CD8-positive, alpha-beta memory T cell (primary cell): ENCODE data around the gene CPNE2. TPM values are rescaled to one million over a fixed set of nuclear protein-coding genes. Genes with fewer than 3 reads are reported as not detected.

ENCODE experiments used
- CTCF ChIA-PET: fragments of 350-600 bp; sonication (Branson Sonifier 250); formaldehyde crosslinking; loops from one replicate; lab custom pipeline; 2021; ENCODE audit warnings: antibody characterized with exemption; lab: Charles Lee
- POLR2A ChIA-PET: fragments of 350-600 bp; sonication (Branson Sonifier 250); formaldehyde crosslinking; loops from one replicate; lab custom pipeline; 2021; ENCODE audit warnings: antibody characterized with exemption; lab: Charles Lee
- DNase-seq, 5 donors: peaks; one replicate each; pipeline versions ENCODE4 v3.0.0 to v3.0.0-alpha.2; 2020 to 2022; ENCODE audit warnings: mixed read lengths in 1 of 5
- H3K27ac ChIP-seq: one replicate; pipeline ENCODE4 v1.7.0; 2013; ENCODE audit warnings: low read depth, mild to moderate bottlenecking, low read length, moderate library complexity
- H3K27me3 ChIP-seq: 2 replicates; pipeline ENCODE4 v1.7.0; 2013; ENCODE audit warnings: low read length, mild to moderate bottlenecking; ENCODE audit not compliant: insufficient read depth, poor library complexity, severe bottlenecking
- H3K36me3 ChIP-seq: 2 replicates; pipeline ENCODE4 v1.7.0; 2013; ENCODE audit warnings: mild to moderate bottlenecking, low read length, moderate library complexity; ENCODE audit not compliant: insufficient read depth
- H3K4me1 ChIP-seq: 2 replicates; pipeline ENCODE4 v1.7.0; 2013; ENCODE audit warnings: mild to moderate bottlenecking, low read length, moderate library complexity; ENCODE audit not compliant: insufficient read depth
- H3K4me3 ChIP-seq: 2 replicates; pipeline ENCODE4 v1.7.0; 2013; ENCODE audit warnings: mild to moderate bottlenecking, low read length
- H3K9me3 ChIP-seq: 2 replicates; pipeline ENCODE4 v1.7.0; 2013; ENCODE audit warnings: mild to moderate bottlenecking, low read length
- H3K27ac Mint-ChIP-seq, 8 donors: one replicate each; pipeline ENCODE4 v1.8.0; 2020 to 2021; ENCODE audit warnings: mixed read lengths in 8 of 8, mild to moderate bottlenecking in 6 of 8, inconsistent platforms in 3 of 8, moderate library complexity in 3 of 8
- H3K27me3 Mint-ChIP-seq, 2 donors: one replicate each; pipeline ENCODE4 v1.8.0; 2020 to 2021; ENCODE audit warnings: mixed read lengths in 2 of 2, mild to moderate bottlenecking in 1 of 2, moderate library complexity in 1 of 2
- H3K36me3 Mint-ChIP-seq, 3 donors: one replicate each; pipeline ENCODE4 v1.8.0; 2020 to 2021; ENCODE audit warnings: mixed read lengths in 3 of 3, inconsistent platforms in 1 of 3, mild to moderate bottlenecking in 1 of 3
- H3K4me1 Mint-ChIP-seq, 3 donors: one replicate each; pipeline ENCODE4 v1.8.0; 2020 to 2021; ENCODE audit warnings: mixed read lengths in 3 of 3, inconsistent platforms in 1 of 3, mild to moderate bottlenecking in 1 of 3
- H3K4me3 Mint-ChIP-seq, 7 donors: one replicate each; pipeline ENCODE4 v1.8.0; 2020 to 2021; ENCODE audit warnings: mixed read lengths in 7 of 7, mild to moderate bottlenecking in 6 of 7, moderate library complexity in 4 of 7, inconsistent platforms in 2 of 7
- H3K9me3 Mint-ChIP-seq, 5 donors: one replicate each; pipeline ENCODE4 v1.8.0; 2020 to 2022; ENCODE audit warnings: mixed read lengths in 5 of 5, mild to moderate bottlenecking in 3 of 5, moderate library complexity in 2 of 5, inconsistent platforms in 1 of 5
- polyA plus RNA-seq: library from polyadenylated mRNA; unstranded; fragments of 300-500 nt; fragmentation: Illumina TruSeq; gene quantifications from one replicate; pipeline ENCODE4 v1.2.3, GENCODE V29; 2021
- total RNA-seq, 2 experiments: library from RNA; stranded (reverse); gene quantifications; one replicate each; pipeline ENCODE4 v1.2.3, GENCODE V29; 2021

The CPNE2 gene
- total and polyA plus RNA-seq, 3 experiments from 2014 or later = 9.4 to 90.4 (median 9.4) TPM

GRCh38 chr16:57051696-57052228 lies 40.6 kb upstream of the CPNE2 start:
- Histone ChIP-seq H3K36me3 (peaks cover 57% of the 10 kb centered on the region), H3K4me3 (no peak overlapping the region), H3K27me3 (no peaks in the 10 kb centered on the region), H3K9me3 (no peaks in the 10 kb centered on the region), H3K27ac (no peak overlapping the region), H3K4me1 (no peaks in the 10 kb centered on the region)
- Mint-ChIP-seq H3K36me3 (peaks cover 3 to 92% (median 20%) of the 10 kb centered on the region in 3 donors), H3K4me3 (no peak overlapping the region), H3K27me3 (peaks cover 0 to 4% of the 10 kb centered on the region in 2 donors), H3K4me1 (peaks cover 12 to 28% (median 19%) of the 10 kb centered on the region in 3 donors), H3K9me3 (no peaks in the 10 kb centered on the region), H3K27ac (peak overlapping the region in 6 of 8 donors; percentile 61 to 84 (median 80))
- POLR2A ChIA-PET = no interaction called here
- CTCF ChIA-PET = interaction anchor here (0.6 to 1.9 kb wide), 4 partner anchors 10 to 327 kb away, joined by 3 to 10 read pairs (median 3); no protein-coding TSS in a partner anchor
- DNase-seq = no peak

- Histone ChIP-seq H3K4me3 (no peak overlapping the region), H3K27me3 (no peaks in the 10 kb centered on the region), H3K27ac (no peak overlapping the region), H3K36me3 (peaks cover 53% of the 10 kb centered on the region), H3K9me3 (no peaks in the 10 kb centered on the region), H3K4me1 (no peaks in the 10 kb centered on the region)
- Mint-ChIP-seq H3K27me3 (peaks cover 0 to 6% of the 10 kb centered on the region in 2 donors), H3K4me1 (peaks cover 12 to 26% (median 22%) of the 10 kb centered on the region in 3 donors), H3K27ac (peak overlapping the region; percentile 20 to 96 (median 84)), H3K4me3 (peak overlapping the region in 1 of 7 donors; percentile 47), H3K9me3 (no peaks in the 10 kb centered on the region), H3K36me3 (peaks cover 3 to 90% (median 22%) of the 10 kb centered on the region in 3 donors)
- DNase-seq = no peak
- CTCF ChIA-PET = interaction anchor here (0.9 to 2.1 kb wide), 4 partner anchors 31 to 89 kb away, joined by 3 to 5 read pairs (median 4); no protein-coding TSS in a partner anchor
- POLR2A ChIA-PET = no interaction called here
Observed at GRCh38 chr16:57053206-57053605, 39.2 kb upstream of the CPNE2 start.

- Mint-ChIP-seq H3K4me3 (no peak overlapping the region), H3K27me3 (peaks cover 0 to 5% of the 10 kb centered on the region in 2 donors), H3K36me3 (peaks cover 3 to 90% (median 15%) of the 10 kb centered on the region in 3 donors), H3K27ac (peak overlapping the region in 7 of 8 donors; percentile 33 to 86 (median 78)), H3K9me3 (no peaks in the 10 kb centered on the region), H3K4me1 (peaks cover 9 to 20% (median 20%) of the 10 kb centered on the region in 3 donors)
- POLR2A ChIA-PET = no interaction called here
- Histone ChIP-seq H3K9me3 (no peaks in the 10 kb centered on the region), H3K27ac (no peak overlapping the region), H3K36me3 (peaks cover 55% of the 10 kb centered on the region), H3K4me3 (no peak overlapping the region), H3K4me1 (no peaks in the 10 kb centered on the region), H3K27me3 (no peaks in the 10 kb centered on the region)
- CTCF ChIA-PET = interaction anchor here (0.9 to 2.1 kb wide), 2 partner anchors 10 to 89 kb away, joined by 3 to 5 read pairs; no protein-coding TSS in a partner anchor
- no peak for DNase-seq
Observed at GRCh38 chr16:57054338-57054737, 38.0 kb upstream of the CPNE2 start.

GRCh38 chr16:57054771-57055170 lies 37.6 kb upstream of the CPNE2 start:
- DNase-seq = no peak
- peaks cover 0 to 5% of the 10 kb centered on the region in 2 donors for H3K27me3 Mint-ChIP-seq
- no peaks in the 10 kb centered on the region for H3K9me3 Mint-ChIP-seq
- peak overlapping the region in 3 of 8 donors; percentile 36 to 84 (median 47) for H3K27ac Mint-ChIP-seq
- no peaks in the 10 kb centered on the region for H3K27me3 ChIP-seq
- ChIA-PET CTCF (interaction anchor here (0.9 to 2.1 kb wide), 2 partner anchors 11 to 90 kb away, joined by 3 to 7 read pairs; no protein-coding TSS in a partner anchor), POLR2A (no interaction called here)
- H3K4me1 ChIP-seq = no peaks in the 10 kb centered on the region
- H3K27ac ChIP-seq = no peak overlapping the region
- H3K4me1 Mint-ChIP-seq = peaks cover 12 to 24% (median 23%) of the 10 kb centered on the region in 3 donors
- H3K4me3 ChIP-seq = no peak overlapping the region
- H3K36me3 Mint-ChIP-seq = peaks cover 3 to 93% (median 18%) of the 10 kb centered on the region in 3 donors
- H3K36me3 ChIP-seq = peaks cover 59% of the 10 kb centered on the region
- H3K9me3 ChIP-seq = no peaks in the 10 kb centered on the region
- H3K4me3 Mint-ChIP-seq = no peak overlapping the region

GRCh38 chr16:57055671-57056070 lies 36.7 kb upstream of the CPNE2 start:
- Histone ChIP-seq H3K27ac (no peak overlapping the region), H3K4me1 (peaks cover 4% of the 10 kb centered on the region), H3K27me3 (no peaks in the 10 kb centered on the region), H3K9me3 (no peaks in the 10 kb centered on the region), H3K4me3 (no peak overlapping the region), H3K36me3 (peaks cover 59% of the 10 kb centered on the region)
- H3K36me3 Mint-ChIP-seq = peaks cover 6 to 95% (median 23%) of the 10 kb centered on the region in 3 donors
- no peaks in the 10 kb centered on the region for H3K9me3 Mint-ChIP-seq
- H3K4me3 Mint-ChIP-seq = no peak overlapping the region
- peak overlapping the region in 5 of 8 donors; percentile 8 to 78 (median 47) for H3K27ac Mint-ChIP-seq
- CTCF ChIA-PET = interaction anchor here (2.1 kb wide), 1 partner anchor 91 kb away, joined by 7 read pairs; no protein-coding TSS in a partner anchor
- POLR2A ChIA-PET = no interaction called here
- peaks cover 0 to 5% of the 10 kb centered on the region in 2 donors for H3K27me3 Mint-ChIP-seq
- no peak for DNase-seq
- peaks cover 17 to 32% (median 28%) of the 10 kb centered on the region in 3 donors for H3K4me1 Mint-ChIP-seq

GRCh38 chr16:57058291-57058861 lies 34.0 kb upstream of the CPNE2 start:
- POLR2A ChIA-PET = no interaction called here
- peaks cover 3 to 92% (median 28%) of the 10 kb centered on the region in 3 donors for H3K36me3 Mint-ChIP-seq

GRCh38 chr16:57060323-57061083 lies 31.9 kb upstream of the CPNE2 start:
- Mint-ChIP-seq H3K27ac (peak overlapping the region; percentile 23 to 89 (median 82)), H3K4me3 (no peak overlapping the region), H3K36me3 (peaks cover 3 to 78% (median 28%) of the 10 kb centered on the region in 3 donors), H3K27me3 (peaks cover 0 to 2% of the 10 kb centered on the region in 2 donors), H3K4me1 (peaks cover 15 to 24% (median 21%) of the 10 kb centered on the region in 3 donors), H3K9me3 (no peaks in the 10 kb centered on the region)
- no peak for DNase-seq
- Histone ChIP-seq H3K27me3 (no peaks in the 10 kb centered on the region), H3K27ac (no peak overlapping the region), H3K9me3 (no peaks in the 10 kb centered on the region), H3K4me3 (no peak overlapping the region), H3K4me1 (peaks cover 7% of the 10 kb centered on the region), H3K36me3 (peaks cover 43% of the 10 kb centered on the region)
- ChIA-PET CTCF (interaction anchor here (0.8 to 1.5 kb wide), 5 partner anchors 11 to 96 kb away, joined by 3 read pairs; no protein-coding TSS in a partner anchor), POLR2A (interaction anchor here (1.4 kb wide), 1 partner anchor 19 kb away, joined by 3 read pairs; no protein-coding TSS in a partner anchor)

More at GRCh38 chr16:57058291-57058861, 34.0 kb upstream of the CPNE2 start:
- peaks cover 56% of the 10 kb centered on the region for H3K36me3 ChIP-seq
- no peak overlapping the region for H3K4me3 ChIP-seq
- H3K27ac ChIP-seq = no peak overlapping the region
- Mint-ChIP-seq H3K27ac (peak overlapping the region in 6 of 8 donors; percentile 6 to 71 (median 42)), H3K4me3 (no peak overlapping the region), H3K27me3 (peaks cover 0 to 2% of the 10 kb centered on the region in 2 donors), H3K4me1 (peaks cover 18 to 29% (median 26%) of the 10 kb centered on the region in 3 donors), H3K9me3 (no peaks in the 10 kb centered on the region)
- CTCF ChIA-PET = interaction anchor here (1.2 kb wide), 2 partner anchors 93 to 94 kb away, joined by 4 to 5 read pairs; no protein-coding TSS in a partner anchor
- no peaks in the 10 kb centered on the region for H3K9me3 ChIP-seq
- DNase-seq = no peak
- no peaks in the 10 kb centered on the region for H3K27me3 ChIP-seq
- peaks cover 7% of the 10 kb centered on the region for H3K4me1 ChIP-seq
